NCI-H1694 (cell line): ENCODE results near the gene SIRPG.
"Not testable (repeated sequence)": the region's sequence is repeated elsewhere in the genome, so short reads cannot be mapped to it uniquely, and the experiment has no call there.

Source experiments
- DNase-seq: peaks from one replicate; lab custom pipeline; 2025; lab: John Stamatoyannopoulos, UW

SIRPG gene

DNA sequence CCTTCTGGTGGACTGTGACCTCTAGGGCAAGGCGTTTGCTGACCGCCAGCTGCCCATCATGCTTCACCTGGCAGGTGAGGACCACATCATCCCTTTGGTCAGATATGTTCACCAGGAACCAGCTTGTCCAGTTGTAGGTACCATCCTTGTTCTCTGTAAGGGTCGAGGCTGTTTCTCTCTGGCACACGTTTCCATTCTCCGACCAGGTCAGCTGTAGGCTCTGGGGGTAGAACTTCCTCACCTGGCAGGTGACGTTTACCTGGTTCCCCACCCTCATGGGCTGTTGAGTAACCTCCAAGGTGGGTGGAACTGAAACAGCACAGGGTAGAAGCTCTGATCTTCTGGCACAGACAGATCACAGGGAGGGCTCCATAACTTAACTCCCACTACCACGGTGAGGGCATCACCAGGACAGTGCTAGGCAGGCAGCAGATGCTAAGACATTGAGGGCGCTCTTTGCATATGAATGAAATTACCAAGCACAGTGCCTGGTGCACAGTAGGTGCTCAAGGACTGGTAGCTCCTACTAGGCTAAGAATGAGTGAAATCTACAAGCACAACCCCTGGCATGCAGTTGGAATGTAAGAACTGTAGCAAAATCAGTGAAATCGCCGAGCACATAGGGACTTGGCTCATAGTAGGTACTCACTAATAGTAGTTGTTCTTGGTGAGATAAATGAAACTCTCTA, 22.1 kb downstream of the SIRPG start:
- DNase-seq, result no peak

DNA sequence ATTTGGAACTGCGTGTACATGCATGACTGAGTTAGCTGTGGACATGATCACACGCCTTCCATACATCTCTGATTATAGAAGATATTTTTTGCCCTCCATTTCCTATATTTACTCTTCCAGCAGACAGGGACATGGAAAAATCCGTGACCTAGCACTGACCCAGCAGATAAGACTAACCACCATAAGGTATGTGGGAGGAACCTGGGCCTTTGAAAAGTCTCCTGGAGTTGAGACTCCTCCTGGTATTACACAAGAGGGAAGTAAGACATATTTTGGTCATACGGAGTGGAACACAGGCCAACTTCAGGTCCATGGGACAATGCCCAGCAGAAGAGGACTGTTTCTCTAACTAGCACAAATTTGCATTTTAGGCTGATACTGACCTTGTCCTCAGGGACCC, 24.0 kb downstream of the SIRPG start:
- no peak for DNase-seq

DNA sequence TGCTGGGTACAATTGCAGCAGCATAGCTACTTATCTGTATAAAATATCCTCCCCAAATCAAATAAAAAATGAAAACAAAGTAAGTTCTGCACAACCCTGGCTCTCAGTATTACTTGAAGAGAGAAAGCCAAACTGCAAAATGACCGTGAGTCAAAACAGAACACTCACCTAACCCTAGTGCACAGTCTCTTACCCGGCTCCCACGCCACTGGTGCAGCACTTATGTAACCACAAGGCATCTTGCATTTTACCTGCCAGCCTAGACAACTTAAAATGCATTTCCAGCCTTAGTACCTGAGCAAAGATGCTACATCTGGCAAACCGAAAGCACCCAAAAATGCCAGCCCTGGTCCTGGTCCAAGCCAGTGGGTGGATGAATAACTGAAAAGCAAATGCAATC, 25.4 kb downstream of the SIRPG start:
- DNase-seq, result no peak

DNA sequence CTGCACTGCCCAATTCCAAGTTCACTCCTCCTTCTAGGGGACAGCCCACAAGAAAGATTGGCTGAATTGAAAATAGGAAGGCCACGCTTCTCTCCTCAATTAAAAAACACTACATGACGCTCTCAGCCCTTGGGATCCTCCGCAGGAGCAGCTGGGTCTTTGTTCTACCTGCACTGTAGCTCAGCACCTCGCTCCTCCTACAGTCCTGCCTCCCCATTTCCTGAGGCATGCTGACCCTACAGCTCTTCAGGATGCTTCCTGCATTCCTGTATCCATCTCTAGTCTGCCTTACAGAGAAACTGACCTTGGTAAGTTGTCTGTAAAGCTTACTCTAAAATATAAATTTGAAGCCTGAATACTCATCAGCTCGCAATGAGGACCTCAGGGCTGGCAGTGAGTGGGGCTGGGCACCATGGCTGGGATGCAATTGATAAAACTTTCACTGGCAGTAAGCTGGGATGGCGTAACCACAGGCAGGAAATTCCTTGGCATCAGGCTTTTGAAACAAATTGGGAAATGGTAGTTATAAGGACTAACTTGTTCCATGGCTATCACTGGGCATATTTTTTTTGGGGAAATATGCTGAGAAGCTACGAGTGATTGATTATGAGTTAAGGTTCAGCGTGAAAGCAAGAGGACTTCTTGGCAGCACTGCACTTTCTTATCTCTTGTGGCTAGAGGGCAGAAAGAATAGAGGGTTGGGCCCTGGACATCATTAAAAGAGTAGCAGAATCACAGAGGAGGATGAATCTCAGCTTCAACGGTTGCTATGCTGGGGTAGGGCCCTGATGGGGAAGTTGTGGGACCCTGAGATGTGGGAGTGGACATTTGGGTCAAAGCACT, 26.0 kb downstream of the SIRPG start:
- no peak for DNase-seq

DNA sequence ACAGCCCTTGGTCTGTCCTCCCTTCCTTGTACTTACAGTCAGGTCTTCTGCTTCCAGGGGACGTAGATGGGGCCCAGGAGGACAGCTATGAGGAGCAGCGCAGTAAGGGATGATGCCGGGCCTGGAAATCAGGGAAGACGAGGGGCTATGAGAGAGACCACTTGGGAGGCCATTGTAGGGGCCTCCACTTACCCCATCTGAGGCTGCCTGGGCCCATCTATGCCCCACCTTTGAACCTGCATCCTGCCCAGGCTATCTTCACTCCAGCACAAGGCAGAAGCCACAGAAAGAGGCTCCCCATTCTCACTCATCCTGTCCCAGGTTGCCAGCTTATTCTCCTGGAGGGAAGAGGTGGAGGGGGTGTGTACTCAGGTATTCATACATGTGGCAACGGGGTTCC, 27.4 kb downstream of the SIRPG start:
- no peak for DNase-seq

DNA sequence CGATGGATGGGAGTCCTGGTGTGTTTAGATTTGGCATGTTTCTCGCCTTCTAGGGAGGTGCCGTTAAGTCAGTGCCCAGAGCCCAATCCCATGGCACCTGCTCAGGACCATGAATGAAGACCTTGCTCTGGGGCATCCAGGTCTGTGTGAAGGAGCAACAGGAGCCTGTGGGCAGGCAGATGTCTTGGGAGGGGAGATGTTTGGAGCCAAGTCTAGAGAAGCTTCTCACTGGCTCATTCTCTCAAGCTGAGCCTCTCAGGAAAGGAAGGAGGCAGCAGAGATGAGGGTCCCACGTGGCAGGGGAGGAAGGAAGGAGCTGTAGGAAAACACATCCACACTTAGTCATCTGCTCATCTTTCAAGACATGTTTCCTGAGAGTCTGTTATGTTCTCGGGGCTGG, 28.3 kb downstream of the SIRPG start:
- no peak for DNase-seq

DNA sequence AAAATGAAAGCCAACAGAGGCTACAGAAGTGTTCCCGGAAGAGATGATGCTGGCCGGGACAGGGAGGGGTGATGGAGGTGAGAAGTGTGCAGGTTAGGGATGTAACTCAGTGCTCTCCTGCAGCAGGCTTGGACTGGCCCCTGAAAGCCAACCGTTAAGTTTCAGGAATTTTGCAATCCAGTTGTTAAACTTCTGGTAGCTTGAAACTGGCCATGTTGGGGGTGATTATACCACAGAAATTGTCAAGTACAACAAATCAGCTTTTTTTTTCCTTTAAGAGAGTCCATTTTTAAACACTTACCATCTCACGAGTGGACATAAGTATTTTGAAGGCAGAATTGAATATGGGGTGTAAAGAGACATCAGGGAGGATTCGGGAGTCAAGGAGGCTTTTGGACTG, 29.0 kb downstream of the SIRPG start:
- no peak for DNase-seq

DNA sequence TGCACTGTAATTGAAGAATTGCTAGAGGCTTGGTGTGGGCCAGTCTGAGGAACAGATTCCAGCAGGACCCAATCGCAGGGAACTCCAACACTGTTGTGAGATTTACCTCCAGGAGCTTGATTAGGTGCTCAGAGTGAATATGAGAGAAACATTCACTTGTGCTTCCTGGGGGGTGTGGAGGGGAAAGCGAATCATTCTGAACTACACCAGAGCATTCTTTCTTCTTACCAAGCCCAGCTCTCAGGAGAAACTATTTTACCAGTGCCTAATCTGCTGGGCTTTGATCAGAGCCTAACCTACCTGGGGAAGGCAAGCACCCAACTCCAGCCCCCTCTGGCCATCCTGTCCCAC, 30.4 kb downstream of the SIRPG start:
- DNase-seq, result no peak

DNA sequence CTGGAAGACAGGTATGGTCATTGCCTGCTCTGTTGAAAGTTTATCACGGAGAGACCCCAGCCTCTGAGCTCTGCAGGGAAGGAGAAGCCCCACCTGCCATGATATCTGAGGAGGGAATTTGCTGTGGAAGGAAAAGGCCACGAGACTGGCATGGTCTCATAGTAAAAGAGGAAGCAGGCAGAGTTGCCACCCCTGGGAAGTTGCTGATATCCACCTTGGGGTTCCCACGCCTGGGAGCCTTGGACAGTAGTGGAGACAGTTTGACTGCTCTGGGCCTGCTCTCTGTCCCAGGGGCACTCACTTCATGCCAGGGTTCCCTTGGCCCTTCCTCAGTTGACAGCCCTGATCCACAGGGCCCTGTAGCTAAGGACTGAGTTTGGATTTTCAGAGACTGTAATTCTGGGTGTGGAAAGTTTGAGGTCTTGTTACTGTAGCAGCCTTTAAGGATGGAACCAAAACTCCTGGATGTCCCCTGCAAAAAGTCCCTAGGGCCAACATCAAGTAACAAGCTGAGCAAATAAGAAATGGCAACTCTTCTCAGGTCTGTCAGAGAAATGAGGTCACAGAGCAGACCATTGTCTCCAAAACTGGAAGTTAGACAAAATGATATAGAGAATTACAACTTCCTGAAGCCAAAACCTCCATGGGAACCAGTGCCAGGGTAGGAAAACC, 30.9 kb downstream of the SIRPG start:
- DNase-seq, result no peak

DNA sequence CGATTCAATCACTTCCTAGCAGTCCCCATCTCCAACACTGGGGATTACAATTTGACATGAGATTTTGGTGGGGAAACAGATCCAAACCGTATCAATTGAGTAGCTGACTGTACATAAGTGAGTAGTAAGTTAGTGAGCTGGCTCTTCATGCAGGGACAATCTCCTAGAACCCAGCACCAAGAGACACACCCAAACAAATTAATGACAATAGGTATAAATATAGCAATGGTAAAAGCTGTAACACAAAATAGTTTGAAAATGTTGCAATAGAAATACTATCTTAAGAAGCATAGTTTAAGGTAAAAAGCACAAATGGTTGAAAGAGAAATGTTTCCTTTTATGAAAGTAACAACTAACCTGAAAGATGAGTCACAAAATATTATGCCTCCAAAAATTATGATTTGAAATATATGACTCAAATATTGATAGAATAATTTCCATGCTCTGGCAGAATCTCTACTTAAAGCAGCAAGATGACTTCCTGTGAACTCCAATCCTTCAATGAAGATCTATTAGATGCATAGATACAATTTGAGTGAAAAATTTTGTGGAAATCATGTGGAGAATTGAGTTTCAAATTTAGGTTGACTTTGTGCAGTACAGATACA, 32.4 kb downstream of the SIRPG start:
- no peak for DNase-seq

DNA sequence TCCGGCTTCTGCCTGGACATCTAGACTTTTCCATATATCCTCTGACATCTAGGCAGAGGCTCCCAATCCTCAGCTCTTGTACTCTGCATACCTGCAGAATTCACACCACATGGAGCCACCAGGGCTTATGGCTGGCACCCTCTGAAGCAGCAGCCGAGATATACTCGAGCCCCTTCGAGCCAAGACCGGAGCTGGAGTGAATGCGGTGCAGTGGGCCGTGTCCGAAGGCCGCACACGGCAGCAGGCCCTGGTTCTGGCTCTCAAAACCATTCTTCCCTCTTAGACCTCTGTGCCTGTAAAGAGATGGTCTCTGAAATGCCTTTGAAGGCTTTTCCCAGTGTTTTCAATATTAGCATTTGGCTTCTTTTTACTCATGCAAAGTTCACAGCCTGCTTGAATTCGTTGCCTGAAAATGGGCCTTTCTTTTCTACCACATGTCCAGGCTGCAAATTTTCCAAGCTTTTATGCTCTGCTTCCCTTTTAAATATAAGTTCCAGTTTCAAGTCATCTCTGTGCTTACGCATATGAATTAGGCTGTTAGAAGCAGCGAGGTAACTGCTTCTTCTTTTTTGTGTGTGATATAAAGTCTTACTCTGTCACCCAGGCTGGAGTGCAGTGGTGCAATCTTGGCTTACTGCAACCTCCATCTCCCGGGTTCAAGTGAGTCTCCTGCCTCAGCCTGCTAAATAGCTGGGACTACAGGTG, 33.9 kb downstream of the SIRPG start:
- no peak for DNase-seq

DNA sequence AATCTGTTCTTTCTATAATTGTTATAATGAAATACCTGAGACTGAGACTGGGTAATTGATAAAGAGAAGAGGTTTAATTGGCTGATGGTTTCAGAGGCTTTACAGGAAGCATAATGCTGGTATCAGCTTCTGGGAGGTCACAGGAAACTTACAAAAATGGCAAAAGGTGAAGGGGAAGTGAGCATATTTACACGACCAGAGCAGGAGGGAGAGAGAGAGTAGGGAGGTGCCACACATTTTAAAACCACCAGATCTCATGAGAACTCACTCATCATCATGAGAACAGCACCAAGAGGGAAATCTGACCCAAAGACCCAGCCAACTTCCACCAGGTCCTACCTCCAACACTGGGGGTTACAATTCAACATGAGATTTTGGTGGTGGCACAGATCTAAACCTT, 35.1 kb downstream of the SIRPG start:
- DNase-seq, result no peak

DNA sequence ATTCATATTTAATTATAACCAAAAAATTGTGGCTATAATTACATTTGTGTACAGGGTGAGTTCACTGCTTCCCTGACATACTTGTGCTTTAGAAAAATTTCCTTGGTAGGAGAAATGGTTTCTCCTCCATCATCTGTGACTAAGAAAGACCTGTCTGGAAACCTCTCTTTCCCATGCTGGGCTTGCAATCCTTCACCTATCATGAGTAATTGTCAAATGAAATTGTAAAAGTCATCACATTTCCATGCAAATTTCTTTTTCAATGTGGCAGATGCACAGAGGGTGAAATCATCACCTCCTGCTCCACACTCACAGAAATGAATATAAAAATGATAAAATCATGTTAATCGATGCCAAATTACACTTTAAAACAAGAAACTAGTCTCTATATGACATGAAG, 36.3 kb downstream of the SIRPG start:
- no peak for DNase-seq

DNA sequence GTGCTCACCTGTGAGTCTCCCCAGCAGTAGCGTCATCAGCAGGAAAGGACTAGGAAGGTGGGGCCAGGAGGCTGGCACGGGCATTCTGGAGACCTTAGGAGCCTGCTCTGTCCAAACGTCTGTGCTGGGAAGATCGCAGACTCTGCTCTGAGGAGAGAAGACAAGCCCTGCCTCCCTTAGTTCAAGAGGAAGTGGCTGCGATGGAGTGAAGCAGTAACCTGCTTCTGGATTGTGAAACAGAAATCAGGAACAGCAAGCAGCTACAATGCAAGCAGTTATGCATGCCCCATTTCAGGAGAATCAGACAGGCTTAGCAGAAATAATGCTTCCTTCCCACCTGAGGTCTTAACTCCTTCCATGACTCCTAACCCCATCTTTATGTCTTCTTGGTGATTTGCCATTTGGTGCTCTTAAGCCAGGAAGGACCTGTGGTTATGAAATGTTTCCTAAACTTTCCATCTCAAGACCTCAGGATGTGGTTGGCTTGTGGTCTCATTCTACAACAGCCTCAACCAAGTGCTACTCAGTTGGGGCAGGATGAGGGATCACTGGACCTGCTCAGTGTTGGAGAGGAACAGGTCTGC, 37.6 kb downstream of the SIRPG start, which contains the start of gene SIRPB1:
SIRPB1 (minus strand) TSS at position 149 of the 584 bp plus-strand sequence; CDS start at position 84, 65 bp downstream.
- no peak for DNase-seq

DNA sequence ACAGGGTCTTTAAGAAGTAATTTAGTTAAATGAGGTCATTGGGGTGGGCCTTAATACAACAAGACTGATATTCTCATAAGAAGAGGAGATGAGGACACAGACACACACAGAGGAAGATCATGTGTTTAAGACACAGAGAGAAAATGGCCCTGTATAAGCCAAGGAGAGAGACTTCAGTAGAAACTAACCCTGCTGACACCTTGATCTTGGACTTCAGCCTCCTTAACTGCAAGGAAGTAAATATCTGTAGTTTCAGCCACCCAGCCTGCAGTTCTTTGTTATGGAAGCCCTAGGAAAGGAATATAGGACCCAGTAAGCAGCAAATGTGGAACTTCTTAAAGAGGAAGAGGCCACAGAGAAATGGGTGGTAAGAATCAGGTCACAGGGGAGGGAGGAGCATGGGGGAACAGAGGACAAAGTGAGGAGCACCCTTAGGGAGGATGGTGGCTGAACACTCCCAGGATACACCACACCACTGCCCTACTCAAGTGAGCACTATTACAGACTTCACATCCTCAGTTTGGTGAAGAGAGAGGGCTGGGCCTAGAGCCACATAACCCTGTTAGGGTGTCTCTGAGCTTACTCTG, 38.5 kb downstream of the SIRPG start:
- no peak for DNase-seq

DNA sequence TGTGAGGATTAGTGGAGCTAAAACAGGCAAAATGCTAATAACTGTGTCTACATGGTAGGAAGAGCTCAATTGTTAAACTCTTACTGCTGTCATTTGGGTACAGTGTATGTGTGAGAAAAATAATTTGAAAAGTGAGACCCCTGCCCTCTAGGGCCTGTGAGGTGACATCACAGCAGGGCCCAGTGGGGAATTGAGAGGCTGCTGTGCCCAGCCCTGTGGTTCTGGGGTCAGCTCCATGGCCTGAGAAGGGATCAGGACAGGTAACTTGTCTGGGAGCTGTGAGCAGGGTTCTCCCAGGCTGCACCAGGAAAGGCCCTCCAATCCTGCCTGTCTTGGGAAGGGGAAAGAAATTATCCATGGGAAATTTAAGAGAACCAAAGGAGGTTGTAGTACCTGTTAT, 39.1 kb downstream of the SIRPG start:
- DNase-seq, result no peak

DNA sequence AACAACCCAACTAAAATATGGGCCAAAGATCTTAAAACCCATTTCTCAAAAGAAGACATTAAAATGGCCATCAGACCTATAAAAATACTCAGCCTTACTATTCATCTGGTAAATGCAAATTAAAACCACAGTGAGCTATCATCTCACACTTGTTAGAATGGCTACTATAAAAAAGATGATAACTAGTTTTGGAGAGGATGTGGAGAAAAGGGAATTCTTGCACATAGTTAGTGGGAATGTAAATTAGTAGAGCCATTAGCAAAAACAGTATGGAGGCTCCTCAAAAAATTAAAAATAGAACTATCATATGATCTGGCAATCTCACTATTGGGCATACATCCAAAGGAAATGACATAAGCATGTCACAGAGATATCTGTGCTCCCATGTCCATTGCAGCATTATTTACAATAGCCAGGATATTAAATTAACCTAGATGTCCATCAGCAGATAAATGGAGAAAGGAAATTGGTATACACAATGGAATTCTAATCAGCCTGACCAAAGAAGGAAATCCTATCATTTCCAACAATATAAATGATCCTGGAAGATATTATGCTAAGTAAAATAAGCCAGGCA, 40.6 kb downstream of the SIRPG start:
- no peak for DNase-seq

DNA sequence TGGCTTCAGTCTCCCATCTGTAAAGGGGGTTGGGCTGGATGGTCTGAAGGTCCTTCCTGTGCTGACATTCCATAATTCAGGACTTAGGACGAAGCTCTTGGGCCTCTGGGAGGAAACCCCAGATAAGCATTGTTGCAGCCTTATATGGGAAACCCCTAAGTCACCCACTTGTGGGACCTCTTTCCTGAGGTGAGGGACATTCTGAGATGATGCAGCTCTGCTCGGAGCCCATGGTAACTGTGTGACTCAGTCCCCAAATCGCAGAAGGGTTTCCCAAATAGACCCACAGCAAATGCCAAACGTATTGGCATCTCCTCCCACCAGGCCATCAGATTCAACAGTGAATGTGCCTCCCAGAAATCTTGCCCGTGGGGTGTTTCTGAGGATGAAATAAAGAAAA, 47.2 kb downstream of the SIRPG start:
- not testable (repeated sequence) for DNase-seq

DNA sequence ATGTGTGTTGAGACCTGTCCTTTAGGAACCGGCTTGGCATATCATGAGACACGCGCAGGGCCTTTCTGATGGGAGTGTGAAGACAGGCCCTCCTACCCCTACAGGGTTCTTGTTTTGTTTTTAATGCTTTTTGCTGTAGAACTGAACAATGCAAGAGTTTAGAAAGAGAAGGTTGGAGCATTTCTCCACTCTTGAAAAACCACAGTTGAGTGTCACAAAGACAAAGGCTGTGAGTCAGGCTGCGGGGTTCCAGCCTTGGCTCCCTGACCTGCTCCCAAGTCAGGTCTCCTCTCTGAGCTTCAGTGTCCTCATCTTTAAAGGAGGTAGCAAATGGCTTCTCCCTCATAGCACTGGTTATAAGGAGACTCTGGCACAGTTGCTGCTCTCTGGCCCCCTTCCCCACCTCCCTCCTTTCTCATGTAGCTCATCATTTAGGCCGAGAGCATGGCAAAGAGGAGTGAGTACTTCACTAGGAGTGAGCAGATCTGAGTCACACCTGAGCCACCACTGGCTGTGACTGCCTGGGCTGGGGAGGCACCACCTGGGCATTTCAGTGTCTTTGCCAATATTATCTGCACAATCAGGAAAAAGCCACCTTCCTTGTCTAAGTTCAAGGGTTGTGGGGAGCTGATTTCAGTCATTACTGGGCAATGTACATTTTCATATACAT, 48.8 kb downstream of the SIRPG start:
- not testable (repeated sequence) for DNase-seq

DNA sequence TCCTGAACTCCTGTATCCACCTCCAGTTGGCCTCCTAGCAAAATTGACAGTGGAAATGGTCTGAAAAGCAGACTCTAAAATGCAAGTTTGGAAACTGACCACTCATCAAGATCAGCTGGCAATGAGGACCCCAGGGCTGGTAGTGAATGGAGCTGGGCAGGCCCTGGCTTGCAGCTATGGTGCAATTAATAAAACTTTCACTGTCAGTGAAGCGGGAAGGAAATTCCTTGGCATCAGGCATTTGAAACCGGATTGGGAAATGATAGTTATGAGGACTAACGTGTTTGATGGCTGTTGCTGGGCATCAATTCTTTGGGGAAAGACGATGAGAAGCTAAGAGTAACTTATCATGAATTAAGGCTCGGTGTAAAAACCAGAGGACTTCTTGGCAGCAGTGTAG, 56.8 kb downstream of the SIRPG start:
- no peak for DNase-seq
